Thyroid gland (tissue), 4 donors: Measurements from ENCODE around the gene DOK3. TPM values are rescaled to one million over a fixed set of nuclear protein-coding genes. Genes with fewer than 3 reads are reported as not detected.
A peak's percentile ranks its signal among the peaks of the same experiment; 100 is the strongest.

Experiments
- DNase-seq, 2 donors: peaks; one replicate each; pipeline ENCODE4 v3.0.0-alpha.2; 2019
- H3K27ac ChIP-seq, 3 donors: fragments of 200-600 bp; sonication (generic); 1 replicate in 2 of 3; 2 replicates in 1 of 3; pipeline ENCODE4 v1.5.1; 2016 to 2019; ENCODE audit warnings: mild to moderate bottlenecking in 1 of 3, moderate library complexity in 1 of 3
- H3K27me3 ChIP-seq: fragments of 200-600 bp; sonication (generic); one replicate; pipeline ENCODE4 v1.5.1; 2019
- H3K36me3 ChIP-seq, 2 donors: fragments of 200-600 bp; sonication (generic); one replicate each; pipeline ENCODE4 v1.5.1; 2016 to 2019
- H3K4me1 ChIP-seq, 2 donors: fragments of 200-600 bp; sonication (generic); one replicate each; pipeline ENCODE4 v1.5.1; 2017 to 2019
- H3K4me3 ChIP-seq, 3 donors: fragments of 200-600 bp; sonication (generic); replicated peaks in 1 of 3; 1 replicate in 2 of 3; 2 replicates in 1 of 3; pipeline ENCODE4 v1.5.1; 2016; ENCODE audit warnings: mild to moderate bottlenecking in 1 of 3
- H3K9me3 ChIP-seq: fragments of 200-600 bp; sonication (generic); one replicate; pipeline ENCODE4 v1.5.1; 2017
- POLR2A ChIP-seq, 2 donors: fragments of 450-650 bp; IDR thresholded peaks; one replicate each; pipeline ENCODE4 v1.6.1; 2017; ENCODE audit warnings: antibody characterized with exemption in 2 of 2, mild to moderate bottlenecking in 2 of 2, moderate library complexity in 1 of 2
- WGBS, 2 donors: methylation state at CpG; one replicate each; pipeline ENCODE4 v1.1.5; 2017; 5-methylcytosine and 5-hydroxymethylcytosine counted together
- intact Hi-C: fragments of 100-400 bp; cut with DNase I; formaldehyde crosslinking; loops from one replicate; pipeline ENCODE4 v1.15.1; 2023
- total RNA-seq, 4 donors: library from RNA; depleted of rRNA; stranded (reverse); fragments of >200 nt; gene quantifications; one replicate each; pipeline ENCODE4 v1.2.3, GENCODE V29; 2016
- TF ChIP-seq, protein P1 (sequence below), 6 experiments: fragments of 200-600 bp in 3 of 6; fragments of 450-650 bp in 3 of 6; sonication (generic) in 3 of 6; IDR thresholded peaks; one replicate each; pipeline ENCODE4 v1.5.1; 2016 to 2019; ENCODE audit warnings: antibody characterized with exemption in 6 of 6, mild to moderate bottlenecking in 2 of 6, inconsistent platforms in 1 of 6, moderate library complexity in 1 of 6

Gene DOK3
- total RNA-seq, 4 donors from 2014 or later, result 2.0 to 5.9 (median 3.5) TPM

DNA sequence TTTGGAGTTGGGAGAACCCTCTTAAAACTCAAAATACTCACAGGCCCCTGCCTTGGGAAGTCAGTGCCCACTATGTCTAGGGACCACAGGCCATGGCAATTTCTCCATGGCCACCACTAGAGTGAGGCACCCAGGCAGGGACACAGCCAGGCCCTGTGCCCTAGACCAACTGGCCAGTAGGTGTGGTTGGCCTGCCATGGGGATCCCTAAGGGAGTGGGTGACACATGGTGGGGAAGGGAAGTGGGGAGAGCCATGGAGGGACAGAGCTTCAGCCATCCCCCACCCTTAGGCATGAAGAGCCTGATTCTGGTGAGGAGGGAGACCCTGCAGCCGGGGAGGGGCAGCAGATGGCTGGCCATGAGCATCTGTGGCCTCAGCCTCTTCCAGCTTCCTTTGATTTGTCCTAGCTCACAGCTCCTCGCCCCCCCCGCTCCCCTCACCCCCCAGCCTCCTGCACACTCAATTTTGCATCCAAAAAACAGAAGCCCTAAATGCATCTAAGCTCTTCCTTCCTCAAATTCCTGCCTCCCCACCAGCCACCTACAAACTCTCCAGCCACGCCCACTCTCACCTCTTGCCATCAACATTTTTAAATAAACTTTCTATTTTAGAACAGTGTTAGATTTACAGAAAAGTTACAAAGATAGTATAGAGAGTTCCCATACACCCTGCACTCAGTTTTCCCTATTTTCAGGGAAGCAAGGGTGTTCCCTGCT lies 34.6 kb downstream of the DOK3 start:
- H3K9me3 ChIP-seq, result no peaks in the 10 kb centered on the region
- H3K4me3 ChIP-seq, result no peak overlapping the region
- no peak for TF ChIP-seq POLR2A (IDR thresholded peaks at IDR 0.05)
- TF ChIP-seq, protein P1, sequence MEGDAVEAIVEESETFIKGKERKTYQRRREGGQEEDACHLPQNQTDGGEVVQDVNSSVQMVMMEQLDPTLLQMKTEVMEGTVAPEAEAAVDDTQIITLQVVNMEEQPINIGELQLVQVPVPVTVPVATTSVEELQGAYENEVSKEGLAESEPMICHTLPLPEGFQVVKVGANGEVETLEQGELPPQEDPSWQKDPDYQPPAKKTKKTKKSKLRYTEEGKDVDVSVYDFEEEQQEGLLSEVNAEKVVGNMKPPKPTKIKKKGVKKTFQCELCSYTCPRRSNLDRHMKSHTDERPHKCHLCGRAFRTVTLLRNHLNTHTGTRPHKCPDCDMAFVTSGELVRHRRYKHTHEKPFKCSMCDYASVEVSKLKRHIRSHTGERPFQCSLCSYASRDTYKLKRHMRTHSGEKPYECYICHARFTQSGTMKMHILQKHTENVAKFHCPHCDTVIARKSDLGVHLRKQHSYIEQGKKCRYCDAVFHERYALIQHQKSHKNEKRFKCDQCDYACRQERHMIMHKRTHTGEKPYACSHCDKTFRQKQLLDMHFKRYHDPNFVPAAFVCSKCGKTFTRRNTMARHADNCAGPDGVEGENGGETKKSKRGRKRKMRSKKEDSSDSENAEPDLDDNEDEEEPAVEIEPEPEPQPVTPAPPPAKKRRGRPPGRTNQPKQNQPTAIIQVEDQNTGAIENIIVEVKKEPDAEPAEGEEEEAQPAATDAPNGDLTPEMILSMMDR (IDR thresholded peaks at IDR 0.05), result no peak
- intact Hi-C loops, result no loop called here
- H3K36me3 ChIP-seq, result no peaks in the 10 kb centered on the region
- DNase-seq, result no peak
- WGBS, 2 donors, result 64 to 69% methylated on average over 4 of the region's 4 CpGs
- H3K27me3 ChIP-seq, result no peaks in the 10 kb centered on the region
- H3K4me1 ChIP-seq, result peaks cover 32 to 56% of the 10 kb centered on the region in 2 donors
- H3K27ac ChIP-seq, result no peak overlapping the region

DNA sequence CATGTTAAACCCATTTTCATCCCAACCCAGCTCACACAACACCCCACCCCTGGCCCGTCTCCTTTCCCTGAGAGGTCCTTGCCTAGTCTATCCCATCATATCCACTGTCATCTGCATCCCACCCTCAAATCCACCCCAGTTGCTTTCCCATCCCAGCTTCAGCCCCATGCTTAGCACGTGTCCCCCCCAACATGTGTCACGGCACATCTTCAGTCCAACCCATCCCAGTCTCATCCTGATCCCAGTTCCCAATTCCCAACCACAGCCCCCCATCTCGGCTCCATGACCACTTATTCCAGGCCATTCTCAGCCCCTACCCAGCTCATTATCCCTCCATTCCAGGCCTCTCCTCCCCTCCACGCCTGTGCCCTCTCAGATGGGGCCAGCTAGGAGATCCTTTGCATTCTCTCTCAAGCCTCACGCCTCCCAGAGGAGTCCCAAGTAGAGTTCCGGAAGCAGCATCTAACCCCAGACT lies 35.6 kb downstream of the DOK3 start:
- H3K36me3 ChIP-seq, result no peaks in the 10 kb centered on the region
- H3K27ac ChIP-seq, result peak overlapping the region in 2 of 3 donors; percentile 66 to 84
- DNase-seq, result no peak
- H3K4me1 ChIP-seq, result peaks cover 22 to 51% of the 10 kb centered on the region in 2 donors
- no peaks in the 10 kb centered on the region for H3K9me3 ChIP-seq
- H3K27me3 ChIP-seq, result no peaks in the 10 kb centered on the region
- TF ChIP-seq POLR2A (IDR thresholded peaks at IDR 0.05), result no peak
- TF ChIP-seq, protein P1 (IDR thresholded peaks at IDR 0.05), result no peak
- H3K4me3 ChIP-seq, result peak overlapping the region in 1 of 3 donors; percentile 77
- 53 to 63% methylated on average over 7 of the region's 7 CpGs for WGBS, 2 donors
- intact Hi-C loops, result no loop called here

DNA sequence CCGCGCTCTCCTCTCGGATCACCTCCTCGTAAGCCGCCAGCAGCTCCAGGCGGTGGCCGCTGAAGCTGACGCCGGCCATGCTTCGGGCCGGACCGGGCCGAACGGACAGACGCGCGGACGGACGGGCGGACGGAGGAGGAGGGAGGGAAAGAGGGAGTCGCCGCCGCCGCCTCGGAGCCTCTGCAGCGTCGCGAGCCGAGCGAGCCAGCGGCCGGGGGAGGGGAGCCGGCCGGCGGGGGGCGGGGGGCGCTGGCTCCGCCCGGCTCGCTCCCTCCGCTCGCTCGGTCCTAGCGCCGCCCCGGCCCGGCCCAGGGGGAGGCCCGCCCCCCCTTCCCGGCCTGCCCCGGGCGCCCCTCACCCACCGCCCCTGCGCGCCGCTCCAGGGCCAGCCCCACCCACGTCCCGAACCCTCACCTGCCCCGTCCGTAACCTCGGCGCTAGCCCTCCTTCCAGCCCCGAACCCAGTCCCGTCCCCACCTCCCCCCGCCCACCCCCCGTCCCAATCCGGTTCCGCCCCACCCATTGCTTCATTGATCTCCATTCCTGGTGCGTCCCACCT lies 36.1 kb downstream of the DOK3 start, which contains the start of gene DBN1:
Gene DBN1, minus strand, starts transcription at position 192 of the 559 bp plus-strand sequence. Its CDS starts 113 bp downstream, at position 79.
- Histone ChIP-seq H3K4me1 (peaks cover 17 to 46% of the 10 kb centered on the region in 2 donors), H3K36me3 (no peaks in the 10 kb centered on the region), H3K27ac (peak within 1 kb of the TSS; percentile 66 to 84 (median 66)), H3K4me3 (peak within 1 kb of the TSS in 2 of 3 donors; percentile 62 to 77), H3K9me3 (no peaks in the 10 kb centered on the region), H3K27me3 (no peaks in the 10 kb centered on the region)
- DNase-seq, result peak; percentile 67 to 70
- intact Hi-C loops, result no loop called here
- WGBS, 2 donors, result 4 to 7% methylated on average over 7 to 12 of the region's 69 CpGs
- TF ChIP-seq POLR2A (IDR thresholded peaks at IDR 0.05), result peak in 1 of 2 donors; percentile 37
- TF ChIP-seq, protein P1 (IDR thresholded peaks at IDR 0.05), result no peak

DNA sequence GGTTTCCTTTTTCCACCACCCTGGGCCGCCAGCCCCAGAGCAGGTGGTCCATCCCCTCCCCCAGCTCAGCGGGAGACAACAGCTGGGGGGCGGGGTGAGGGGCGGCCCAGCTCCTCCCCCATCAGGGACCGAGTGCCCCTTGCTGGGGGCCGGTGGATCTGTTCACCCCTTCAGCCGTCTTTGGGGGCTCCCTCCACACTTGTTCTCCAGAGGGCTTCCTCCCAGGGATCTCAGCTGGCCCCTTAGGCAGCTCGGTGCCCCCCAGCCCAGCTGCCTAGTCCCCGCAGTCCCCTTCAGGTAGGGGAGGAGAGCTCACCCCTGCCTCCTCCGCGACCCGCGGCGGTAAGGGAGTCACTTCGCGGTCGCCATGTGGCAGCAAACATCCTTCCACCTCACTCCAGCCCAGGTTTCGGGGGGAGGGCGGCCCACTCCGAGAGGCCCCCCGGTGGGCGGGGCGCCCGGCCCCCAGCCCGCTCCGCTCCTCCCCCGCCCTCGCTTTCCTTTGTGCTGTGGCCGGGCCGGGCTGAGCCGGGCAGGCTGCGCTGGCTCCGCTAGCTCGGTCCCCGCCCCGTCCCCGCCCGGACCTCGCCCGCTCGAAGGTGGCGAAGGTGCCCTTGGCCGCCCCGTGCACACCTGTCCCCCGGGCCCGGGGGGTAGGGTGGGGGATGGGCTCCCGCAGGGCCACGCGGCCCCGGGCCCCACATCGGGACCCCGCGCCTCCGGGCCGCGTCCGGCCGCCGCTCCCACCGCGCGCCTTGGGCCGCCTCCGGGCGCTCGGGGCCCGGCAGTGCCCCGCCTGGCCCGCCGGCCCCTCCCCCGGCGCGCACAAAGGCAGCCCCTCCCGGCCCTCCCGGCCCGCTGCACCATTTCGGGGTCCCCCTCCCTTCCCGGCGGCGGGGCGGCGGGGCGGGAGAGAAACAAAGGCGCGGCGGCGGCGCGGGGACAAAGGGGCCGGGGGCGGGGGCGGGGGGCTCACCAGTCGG lies 36.9 kb downstream of the DOK3 start:
- H3K27ac ChIP-seq, result peak overlapping the region; percentile 66 to 84 (median 66)
- H3K4me3 ChIP-seq, result peak overlapping the region in 2 of 3 donors; percentile 62 to 77
- TF ChIP-seq, protein P1 (IDR thresholded peaks at IDR 0.05), result no peak
- TF ChIP-seq POLR2A (IDR thresholded peaks at IDR 0.05), result no peak
- no peaks in the 10 kb centered on the region for H3K27me3 ChIP-seq
- H3K9me3 ChIP-seq, result no peaks in the 10 kb centered on the region
- intact Hi-C loops, result no loop called here
- WGBS, 2 donors, result 0 to 2% methylated on average over 1 to 17 of the region's 93 CpGs
- peaks cover 0 to 4% of the 10 kb centered on the region in 2 donors for H3K36me3 ChIP-seq
- peak; percentile 43 to 56 for DNase-seq
- H3K4me1 ChIP-seq, result peaks cover 12 to 38% of the 10 kb centered on the region in 2 donors
